Spleen (tissue), 7 donors: ENCODE results near the gene TMEM120B.

Experiments
- CTCF ChIP-seq, 11 experiments: fragments of 200-600 bp in 7 of 11; fragments of 450-650 bp in 4 of 11; sonication (generic) in 4 of 11; IDR thresholded peaks in 8 of 11; conservative IDR thresholded peaks in 3 of 11; 1 replicate in 7 of 11; 2 replicates in 4 of 11; pipeline versions ENCODE4 v1.4.0 to v1.8.0; 2016 to 2021; ENCODE audit warnings: antibody characterized with exemption in 11 of 11, inconsistent platforms in 4 of 11, mild to moderate bottlenecking in 1 of 11
- POLR2A ChIP-seq, 3 donors: fragments of 450-650 bp; IDR thresholded peaks; one replicate each; pipeline ENCODE4 v1.5.1; 2017; ENCODE audit warnings: antibody characterized with exemption in 3 of 3, mild to moderate bottlenecking in 1 of 3
- donor health status: DM: no; HTN: no; CAD: no; lungs with moderate emphysema.
- donor health status: DM: no; HTN: no; CAD: no.
- donor health status: DM: no; HTN: no; CAD: no.

GRCh38 chr12:121799156-121799841 lies 86.7 kb downstream of the TMEM120B start:
- peak in 6 of 11 experiments; percentile 8 to 43 (median 20) for TF ChIP-seq CTCF (IDR thresholded peaks at IDR 0.05 in 8 of 11, conservative IDR thresholded peaks at IDR 0.05 in 3 of 11)
- TF ChIP-seq POLR2A (IDR thresholded peaks at IDR 0.05) = no peak
